K562 (cell line): ENCODE data around the gene UGT1A10.

Experiments
- CCAR2 ChIP-seq: fragments of 200-400 bp; formaldehyde crosslinking; IDR thresholded peaks from 2 replicates; pipeline ENCODE4 v1.6.1; 2017; ENCODE audit warnings: mild to moderate bottlenecking, low read depth, low read length
- DEAF1 ChIP-seq: fragments of 450-650 bp; formaldehyde crosslinking; IDR thresholded peaks from 2 replicates; pipeline ENCODE4 v1.4.0; 2020; ENCODE audit warnings: mild to moderate bottlenecking, moderate library complexity
- KDM2B ChIP-seq: fragments of 250-450 bp; sonication (Bioruptor Pico); IDR thresholded peaks from 2 replicates; pipeline ENCODE4 v1.8.0; 2021; ENCODE audit warnings: mild to moderate bottlenecking, moderate library complexity
- NFE2 ChIP-seq: IDR thresholded peaks from 2 replicates; pipeline ENCODE4 v1.6.1; 2014; ENCODE audit warnings: antibody characterized with exemption, low read depth
- TFE3 ChIP-seq: fragments of 450-650 bp; formaldehyde crosslinking; IDR thresholded peaks from 2 replicates; pipeline ENCODE4 v1.4.0; 2020; ENCODE audit warnings: mild to moderate bottlenecking, mixed read lengths
- ZNF175 ChIP-seq: fragments of 200-800 bp; sonication (Bioruptor generic); IDR thresholded peaks from 2 replicates; pipeline ENCODE4 v1.6.1; 2016; ENCODE audit warnings: low read depth, mild to moderate bottlenecking, missing genetic modification characterization, missing compliant biosample characterization
- ZNF407 ChIP-seq: fragments of 450-650 bp; IDR thresholded peaks from 2 replicates; pipeline ENCODE4 v1.6.1; 2016; ENCODE audit warnings: low read depth
- ZNF655 ChIP-seq: fragments of 250-450 bp; sonication (Bioruptor Pico); IDR thresholded peaks from 2 replicates; pipeline ENCODE4 v1.5.0; 2021

- TF ChIP-seq ZNF655 (CRISPR knock-in tag) = no peak
- TF ChIP-seq DEAF1 = no peak
- TF ChIP-seq CCAR2 = no peak
- TF ChIP-seq NFE2 = no peak
- TF ChIP-seq ZNF407 = no peak
- no peak for TF ChIP-seq KDM2B (CRISPR knock-in tag)
- TF ChIP-seq TFE3 (CRISPR knock-in tag) = no peak
- TF ChIP-seq ZNF175 = no peak
These were observed 157.9 kb downstream of the UGT1A10 start for GRCh38 chr2:233794128-233794658.
